ENCODE results near the gene FRK. TPM values are rescaled to one million over a fixed set of nuclear protein-coding genes. Genes with fewer than 3 reads are reported as not detected.
A peak's percentile ranks its signal among the peaks of the same experiment; 100 is the strongest.

The FRK gene
- total and polyA plus RNA-seq, 9 donors = 0.38 to 3.5 (median 1.1) TPM

DNA sequence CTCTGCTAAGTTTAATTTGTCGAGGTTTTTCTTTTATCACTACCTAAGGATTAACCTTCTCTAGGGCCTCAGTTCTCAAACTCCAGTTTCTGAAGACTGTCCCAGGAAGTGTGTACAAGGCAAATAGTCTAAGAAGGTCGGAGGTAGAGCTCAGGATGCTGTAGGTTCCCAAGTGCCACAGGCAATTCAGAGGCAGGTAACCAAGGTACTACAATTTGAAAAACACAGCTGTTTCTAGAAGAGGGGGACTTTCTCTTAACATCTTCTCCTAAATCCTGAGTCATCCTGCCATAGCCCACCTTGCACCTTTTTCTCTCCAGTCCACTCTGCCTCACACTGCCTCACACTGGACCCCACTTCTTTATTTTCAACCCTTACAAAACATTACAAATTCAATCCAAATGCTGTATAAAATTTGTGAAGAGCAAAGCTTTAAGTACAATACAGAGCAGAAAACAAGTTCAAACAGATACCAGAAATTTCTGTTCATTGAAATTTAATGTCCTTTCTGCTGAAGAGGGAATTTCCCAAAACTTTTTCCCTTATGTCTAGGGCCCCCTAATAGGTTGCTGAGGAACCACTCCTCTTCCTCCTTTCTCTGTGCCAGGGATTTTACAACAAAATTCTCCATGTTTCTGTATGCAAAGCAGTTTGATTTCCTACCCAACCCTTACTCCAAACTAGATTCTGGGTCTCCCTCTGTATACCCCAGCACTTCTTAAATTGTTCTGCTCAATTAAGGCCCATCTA is 43.0 kb downstream of the FRK start:
- TF ChIP-seq CTCF (IDR thresholded peaks at IDR 0.05) (no peak), EP300 (IDR thresholded peaks at IDR 0.05) (no peak), POLR2A (IDR thresholded peaks at IDR 0.05) (no peak)
- no peaks in the 10 kb centered on the region for H3K36me3 ChIP-seq
- intact Hi-C loops (cut with DNase I) = no loop called here
- peak overlapping the region in 1 of 2 donors; percentile 12 for H3K27ac ChIP-seq
- 26 to 29% (median 28%) methylated on average over 2 of the region's 2 CpGs for WGBS, 3 donors
- no peaks in the 10 kb centered on the region for H3K27me3 ChIP-seq
- DNase-seq = no peak
- H3K4me3 ChIP-seq = no peak overlapping the region
- H3K9me3 ChIP-seq = no peaks in the 10 kb centered on the region
- H3K4me1 ChIP-seq (ENCODE audit: insufficient read depth) = peaks cover 3% of the 10 kb centered on the region

- intact Hi-C loops (cut with DNase I) = no loop called here
- H3K27ac ChIP-seq = peak overlapping the region in 1 of 2 donors; percentile 12
- H3K27me3 ChIP-seq = no peaks in the 10 kb centered on the region
- H3K4me1 ChIP-seq (ENCODE audit: insufficient read depth) = peaks cover 3% of the 10 kb centered on the region
- H3K36me3 ChIP-seq = no peaks in the 10 kb centered on the region
- H3K9me3 ChIP-seq = no peaks in the 10 kb centered on the region
- H3K4me3 ChIP-seq = no peak overlapping the region
- no peak for DNase-seq
- TF ChIP-seq CTCF (IDR thresholded peaks at IDR 0.05) (no peak), EP300 (IDR thresholded peaks at IDR 0.05) (no peak), POLR2A (IDR thresholded peaks at IDR 0.05) (no peak)
- 3 to 7% (median 4%) methylated on average over 4 of the region's 4 CpGs for WGBS, 3 donors
These were observed 43.7 kb downstream of the FRK start for GRCh38 chr6:116016846-116017545.

DNA sequence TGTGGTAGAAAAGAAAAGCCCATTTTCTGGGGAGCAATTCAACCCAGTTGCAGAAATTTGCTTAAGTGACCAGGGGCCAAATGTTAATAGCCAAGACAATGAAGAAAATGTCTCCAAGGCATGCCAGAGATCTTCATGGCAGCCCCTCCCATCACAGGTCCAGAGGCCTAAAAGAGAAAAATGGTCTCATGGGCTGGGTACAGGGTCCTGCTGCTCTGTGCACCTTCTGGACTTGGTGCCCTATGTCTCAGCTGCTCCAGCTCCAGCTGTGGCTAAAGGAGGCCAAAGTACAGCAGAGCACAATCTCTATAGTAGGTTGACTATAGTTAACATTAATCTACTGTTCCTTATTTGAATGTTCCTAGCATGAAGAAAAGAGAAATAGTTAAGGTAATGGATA is 44.7 kb downstream of the FRK start:
- no peak overlapping the region for H3K27ac ChIP-seq
- no peak overlapping the region for H3K4me3 ChIP-seq
- no peaks in the 10 kb centered on the region for H3K27me3 ChIP-seq
- no peak for TF ChIP-seq CTCF (IDR thresholded peaks at IDR 0.05)
- TF ChIP-seq EP300 (IDR thresholded peaks at IDR 0.05) = no peak
- no peak for TF ChIP-seq POLR2A (IDR thresholded peaks at IDR 0.05)
- intact Hi-C loops (cut with DNase I) = no loop called here
- no peaks in the 10 kb centered on the region for H3K9me3 ChIP-seq
- peaks cover 5% of the 10 kb centered on the region for H3K4me1 ChIP-seq (ENCODE audit: insufficient read depth)
- no peak for DNase-seq
- no peaks in the 10 kb centered on the region for H3K36me3 ChIP-seq

GRCh38 chr6:116015561-116015960 is 45.1 kb downstream of the FRK start:
- TF ChIP-seq POLR2A (IDR thresholded peaks at IDR 0.05) (no peak), EP300 (IDR thresholded peaks at IDR 0.05) (no peak), CTCF (IDR thresholded peaks at IDR 0.05) (no peak)
- Histone ChIP-seq H3K27me3 (no peaks in the 10 kb centered on the region), H3K4me1 (ENCODE audit: insufficient read depth) (peaks cover 5% of the 10 kb centered on the region), H3K4me3 (no peak overlapping the region), H3K36me3 (no peaks in the 10 kb centered on the region), H3K27ac (no peak overlapping the region), H3K9me3 (no peaks in the 10 kb centered on the region)
- no peak for DNase-seq
- intact Hi-C loops (cut with DNase I) = no loop called here
